Astrocyte (in vitro differentiated cells and primary cell): ENCODE data around the gene RPRD1B. TPM values are rescaled to one million over a fixed set of nuclear protein-coding genes. Genes with fewer than 3 reads are reported as not detected.

ENCODE experiments used
- DNase-seq: peaks from one replicate; pipeline ENCODE4 v3.0.0-alpha.2; 2010; ENCODE audit warnings: low read depth
- FAIRE-seq: peaks from 2 replicates; lab custom pipeline; 2011; peaks lifted over from hg19 to GRCh38; lab: Jason Lieb, UNC
- H2AFZ ChIP-seq: 2 replicates; pipeline ENCODE4 v1.6.0; 2012; ENCODE audit warnings: low read depth, low read length, inconsistent platforms
- H3K27ac ChIP-seq: 2 replicates; pipeline ENCODE4 v1.5.1; 2011; ENCODE audit warnings: low read depth, low read length, inconsistent platforms
- H3K27me3 ChIP-seq: 2 replicates; pipeline ENCODE4 v1.6.0; 2011; ENCODE audit warnings: low read length, inconsistent platforms; ENCODE audit not compliant: insufficient read depth
- H3K36me3 ChIP-seq: 2 replicates; pipeline ENCODE4 v1.5.1; 2011; ENCODE audit warnings: low read length, inconsistent platforms; ENCODE audit not compliant: insufficient read depth
- H3K4me1 ChIP-seq: 2 replicates; pipeline ENCODE4 v1.5.1; 2011; ENCODE audit warnings: low read length, inconsistent platforms; ENCODE audit not compliant: insufficient read depth
- H3K4me2 ChIP-seq: 2 replicates; pipeline ENCODE4 v1.6.0; 2012; ENCODE audit warnings: low read length, inconsistent platforms
- H3K4me3 ChIP-seq: 2 replicates; pipeline ENCODE4 v1.5.1; 2011; ENCODE audit warnings: low read depth, mild to moderate bottlenecking, low read length, inconsistent platforms; ENCODE audit not compliant: insufficient read depth
- H3K79me2 ChIP-seq: 2 replicates; pipeline ENCODE4 v1.6.0; 2012; ENCODE audit warnings: mild to moderate bottlenecking, low read length, inconsistent platforms; ENCODE audit not compliant: insufficient read depth
- H3K9ac ChIP-seq: 2 replicates; pipeline ENCODE4 v1.6.0; 2012; ENCODE audit warnings: mild to moderate bottlenecking, low read length, inconsistent platforms
- H3K9me3 ChIP-seq: 2 replicates; pipeline ENCODE4 v1.5.1; 2012; ENCODE audit warnings: low read depth, mild to moderate bottlenecking, low read length, inconsistent platforms; ENCODE audit not compliant: insufficient read depth
- H4K20me1 ChIP-seq: 2 replicates; pipeline ENCODE4 v1.6.0; 2012; ENCODE audit warnings: low read length, inconsistent platforms; ENCODE audit not compliant: insufficient read depth
- H3K27ac Mint-ChIP-seq: one replicate; pipeline ENCODE4 v1.8.0; 2021; ENCODE audit warnings: mild to moderate bottlenecking, mixed read lengths; ENCODE audit not compliant: unreplicated experiment
- H3K27me3 Mint-ChIP-seq: one replicate; pipeline ENCODE4 v1.8.0; 2021; ENCODE audit warnings: low read depth, mixed read lengths; ENCODE audit not compliant: unreplicated experiment
- H3K36me3 Mint-ChIP-seq: one replicate; pipeline ENCODE4 v1.8.0; 2021; ENCODE audit warnings: low read depth, mixed read lengths; ENCODE audit not compliant: unreplicated experiment
- H3K4me1 Mint-ChIP-seq: one replicate; pipeline ENCODE4 v1.8.0; 2021; ENCODE audit warnings: low read depth, mixed read lengths; ENCODE audit not compliant: unreplicated experiment
- H3K4me3 Mint-ChIP-seq: one replicate; pipeline ENCODE4 v1.8.0; 2021; ENCODE audit warnings: mild to moderate bottlenecking, moderate library complexity, mixed read lengths; ENCODE audit not compliant: unreplicated experiment
- H3K9me3 Mint-ChIP-seq: one replicate; pipeline ENCODE4 v1.8.0; 2021; ENCODE audit warnings: mild to moderate bottlenecking, mixed read lengths; ENCODE audit not compliant: unreplicated experiment
- EZH2 ChIP-seq: IDR thresholded peaks from 2 replicates; pipeline ENCODE4 v1.6.1; 2012; ENCODE audit warnings: mild to moderate bottlenecking, low read length, inconsistent platforms; ENCODE audit not compliant: insufficient read depth
- total RNA-seq: library from RNA; stranded (reverse); gene quantifications from 2 replicates; pipeline ENCODE4 v1.2.1, GENCODE V29; 2021
- TF ChIP-seq, protein P1 (sequence below): IDR thresholded peaks from 2 replicates; pipeline ENCODE4 v1.5.1; 2011; ENCODE audit warnings: low read depth, mild to moderate bottlenecking, inconsistent platforms, low read length, moderate library complexity; ENCODE audit not compliant: insufficient read depth

The RPRD1B gene
- total RNA-seq, 1 donor from 2014 or later, result 20.7 TPM

GRCh38 chr20:38018385-38018784, 15.2 kb upstream of the RPRD1B start:
- H3K36me3 ChIP-seq, result peaks cover 17% of the 10 kb centered on the region
- Mint-ChIP-seq H3K27ac (no peak overlapping the region), H3K27me3 (no peaks in the 10 kb centered on the region), H3K4me1 (peaks cover 14% of the 10 kb centered on the region), H3K9me3 (peaks cover 3% of the 10 kb centered on the region), H3K36me3 (peaks cover 33% of the 10 kb centered on the region), H3K4me3 (no peak overlapping the region)
- no peak overlapping the region for H2AFZ ChIP-seq
- H3K9me3 ChIP-seq, result peaks cover 3% of the 10 kb centered on the region
- no peak overlapping the region for H3K27ac ChIP-seq
- no peak overlapping the region for H3K4me3 ChIP-seq
- H3K9ac ChIP-seq, result no peak overlapping the region
- TF ChIP-seq, protein P1, sequence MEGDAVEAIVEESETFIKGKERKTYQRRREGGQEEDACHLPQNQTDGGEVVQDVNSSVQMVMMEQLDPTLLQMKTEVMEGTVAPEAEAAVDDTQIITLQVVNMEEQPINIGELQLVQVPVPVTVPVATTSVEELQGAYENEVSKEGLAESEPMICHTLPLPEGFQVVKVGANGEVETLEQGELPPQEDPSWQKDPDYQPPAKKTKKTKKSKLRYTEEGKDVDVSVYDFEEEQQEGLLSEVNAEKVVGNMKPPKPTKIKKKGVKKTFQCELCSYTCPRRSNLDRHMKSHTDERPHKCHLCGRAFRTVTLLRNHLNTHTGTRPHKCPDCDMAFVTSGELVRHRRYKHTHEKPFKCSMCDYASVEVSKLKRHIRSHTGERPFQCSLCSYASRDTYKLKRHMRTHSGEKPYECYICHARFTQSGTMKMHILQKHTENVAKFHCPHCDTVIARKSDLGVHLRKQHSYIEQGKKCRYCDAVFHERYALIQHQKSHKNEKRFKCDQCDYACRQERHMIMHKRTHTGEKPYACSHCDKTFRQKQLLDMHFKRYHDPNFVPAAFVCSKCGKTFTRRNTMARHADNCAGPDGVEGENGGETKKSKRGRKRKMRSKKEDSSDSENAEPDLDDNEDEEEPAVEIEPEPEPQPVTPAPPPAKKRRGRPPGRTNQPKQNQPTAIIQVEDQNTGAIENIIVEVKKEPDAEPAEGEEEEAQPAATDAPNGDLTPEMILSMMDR, result no peak
- no peak for TF ChIP-seq EZH2
- peaks cover 59% of the 10 kb centered on the region for H3K79me2 ChIP-seq
- peaks cover 5% of the 10 kb centered on the region for H3K4me1 ChIP-seq
- no peaks in the 10 kb centered on the region for H3K27me3 ChIP-seq
- H3K4me2 ChIP-seq, result no peak overlapping the region
- DNase-seq (no peak), FAIRE-seq (no peak)
- H4K20me1 ChIP-seq, result peaks cover 37% of the 10 kb centered on the region

DNA sequence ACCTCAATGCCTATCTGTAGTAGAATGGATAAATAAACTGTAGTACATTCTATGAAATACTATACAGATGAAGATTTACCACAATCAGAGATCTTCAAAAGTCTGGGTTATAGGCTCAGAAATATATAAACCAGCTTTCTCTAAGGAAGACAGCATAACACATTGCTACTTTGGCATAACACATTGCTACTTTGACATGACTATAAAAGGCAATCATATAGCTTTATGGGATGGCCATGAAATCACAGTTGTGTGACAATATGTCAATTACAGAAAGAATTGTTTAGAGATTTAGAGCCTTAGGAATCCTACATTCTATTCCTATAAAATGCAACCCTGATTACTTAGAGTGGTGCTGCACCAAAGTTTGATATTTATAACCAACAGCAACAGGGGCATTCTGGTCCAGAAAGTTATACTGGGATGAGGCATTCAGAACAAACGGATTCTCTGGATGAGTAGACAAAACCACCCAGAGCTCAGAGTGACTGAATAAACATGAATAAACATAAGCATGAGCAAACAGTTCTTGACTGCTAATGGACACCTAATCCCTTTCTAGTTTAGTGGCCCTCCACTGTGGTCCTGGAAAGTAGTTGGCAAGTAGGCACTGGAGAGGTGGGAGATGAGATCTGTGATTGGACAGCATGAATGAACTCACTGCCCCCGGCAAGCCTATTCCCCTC, 12.3 kb upstream of the RPRD1B start:
- H3K36me3 Mint-ChIP-seq, result peaks cover 19% of the 10 kb centered on the region
- H3K4me3 Mint-ChIP-seq, result no peak overlapping the region
- Histone ChIP-seq H3K79me2 (peaks cover 66% of the 10 kb centered on the region), H3K4me2 (no peak overlapping the region), H3K9me3 (peaks cover 3% of the 10 kb centered on the region), H3K27me3 (no peaks in the 10 kb centered on the region), H4K20me1 (peaks cover 44% of the 10 kb centered on the region), H3K4me3 (no peak overlapping the region), H3K36me3 (peaks cover 14% of the 10 kb centered on the region), H2AFZ (no peak overlapping the region), H3K9ac (no peak overlapping the region), H3K4me1 (peaks cover 18% of the 10 kb centered on the region), H3K27ac (no peak overlapping the region)
- H3K9me3 Mint-ChIP-seq, result peaks cover 3% of the 10 kb centered on the region
- DNase-seq, result no peak
- no peaks in the 10 kb centered on the region for H3K27me3 Mint-ChIP-seq
- TF ChIP-seq EZH2, result no peak
- TF ChIP-seq, protein P1, result no peak
- peaks cover 15% of the 10 kb centered on the region for H3K4me1 Mint-ChIP-seq
- no peak for FAIRE-seq
- no peak overlapping the region for H3K27ac Mint-ChIP-seq
